HCT116 (cell line): ENCODE data around the gene LCA5L.

Experiments
- CTCF ChIP-seq, 3 experiments: fragments of 200-600 bp in 1 of 3; sonication (generic) in 1 of 3; IDR thresholded peaks in 2 of 3; conservative IDR thresholded peaks in 1 of 3; 2 replicates each; pipeline ENCODE4 v1.5.1; 2012 to 2017; ENCODE audit warnings: low read depth in 2 of 3, low read length in 2 of 3, antibody characterized with exemption in 1 of 3, borderline replicate concordance in 1 of 3, control low read depth in 1 of 3, mild to moderate bottlenecking in 1 of 3, mixed read lengths in 1 of 3, mixed run types in 1 of 3, moderate library complexity in 1 of 3; ENCODE audit not compliant: insufficient read depth in 1 of 3
- RAD21 ChIP-seq: IDR thresholded peaks from 2 replicates; pipeline ENCODE4 v1.6.1; 2012; ENCODE audit warnings: low read depth, mild to moderate bottlenecking

GRCh38 chr21:39481886-39482285 is 36.3 kb upstream of the LCA5L start:
- TF ChIP-seq CTCF (IDR thresholded peaks at IDR 0.05 in 2 of 3, conservative IDR thresholded peaks at IDR 0.05 in 1 of 3; ENCODE audit: borderline replicate concordance in 1 of 3, insufficient read depth in 1 of 3, low read depth in 2 of 3, low read length in 2 of 3) (no peak), RAD21 (no peak)
